Retinal pigment epithelial cell (primary cell): ENCODE measurements around the gene OR10H4.
"Not testable (repeated sequence)": the region's sequence is repeated elsewhere in the genome, so short reads cannot be mapped to it uniquely, and the experiment has no call there.

Experiments used
- DNase-seq: peaks from one replicate; pipeline ENCODE4 v3.0.0-alpha.2; 2010; ENCODE audit warnings: low read depth
- H3K4me3 ChIP-seq: 2 replicates; pipeline ENCODE4 v1.5.1; 2011; ENCODE audit warnings: mild to moderate bottlenecking, low read length, control low read depth, moderate library complexity
- TF ChIP-seq, protein P1 (sequence below): conservative IDR thresholded peaks from 2 replicates; pipeline ENCODE4 v1.5.1; 2011; ENCODE audit warnings: low read depth, low read length, control low read depth, inconsistent platforms

Gene OR10H4

DNA sequence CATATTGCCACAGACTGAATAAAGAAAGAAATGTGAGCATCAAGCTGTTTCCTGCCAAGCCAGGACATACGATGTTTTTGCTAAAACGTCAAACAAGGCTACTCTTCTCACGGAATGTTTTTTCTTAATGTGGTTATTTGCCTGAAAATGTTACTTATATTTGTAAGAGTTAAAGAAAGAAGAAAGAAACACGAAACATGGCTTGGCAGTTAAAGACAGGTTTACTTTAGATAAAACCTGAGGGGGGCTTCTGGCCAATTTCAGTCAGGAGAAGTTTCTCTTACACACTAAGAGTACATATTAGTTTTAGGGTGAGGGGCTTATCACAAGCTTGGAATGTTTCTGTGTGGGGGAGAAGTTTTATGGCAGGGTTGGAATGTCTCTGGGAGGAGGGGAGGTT lies 4.4 kb upstream of the OR10H4 start:
- H3K4me3 ChIP-seq, result no peak overlapping the region
- no peak for DNase-seq
- TF ChIP-seq, protein P1, sequence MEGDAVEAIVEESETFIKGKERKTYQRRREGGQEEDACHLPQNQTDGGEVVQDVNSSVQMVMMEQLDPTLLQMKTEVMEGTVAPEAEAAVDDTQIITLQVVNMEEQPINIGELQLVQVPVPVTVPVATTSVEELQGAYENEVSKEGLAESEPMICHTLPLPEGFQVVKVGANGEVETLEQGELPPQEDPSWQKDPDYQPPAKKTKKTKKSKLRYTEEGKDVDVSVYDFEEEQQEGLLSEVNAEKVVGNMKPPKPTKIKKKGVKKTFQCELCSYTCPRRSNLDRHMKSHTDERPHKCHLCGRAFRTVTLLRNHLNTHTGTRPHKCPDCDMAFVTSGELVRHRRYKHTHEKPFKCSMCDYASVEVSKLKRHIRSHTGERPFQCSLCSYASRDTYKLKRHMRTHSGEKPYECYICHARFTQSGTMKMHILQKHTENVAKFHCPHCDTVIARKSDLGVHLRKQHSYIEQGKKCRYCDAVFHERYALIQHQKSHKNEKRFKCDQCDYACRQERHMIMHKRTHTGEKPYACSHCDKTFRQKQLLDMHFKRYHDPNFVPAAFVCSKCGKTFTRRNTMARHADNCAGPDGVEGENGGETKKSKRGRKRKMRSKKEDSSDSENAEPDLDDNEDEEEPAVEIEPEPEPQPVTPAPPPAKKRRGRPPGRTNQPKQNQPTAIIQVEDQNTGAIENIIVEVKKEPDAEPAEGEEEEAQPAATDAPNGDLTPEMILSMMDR, result no peak

DNA sequence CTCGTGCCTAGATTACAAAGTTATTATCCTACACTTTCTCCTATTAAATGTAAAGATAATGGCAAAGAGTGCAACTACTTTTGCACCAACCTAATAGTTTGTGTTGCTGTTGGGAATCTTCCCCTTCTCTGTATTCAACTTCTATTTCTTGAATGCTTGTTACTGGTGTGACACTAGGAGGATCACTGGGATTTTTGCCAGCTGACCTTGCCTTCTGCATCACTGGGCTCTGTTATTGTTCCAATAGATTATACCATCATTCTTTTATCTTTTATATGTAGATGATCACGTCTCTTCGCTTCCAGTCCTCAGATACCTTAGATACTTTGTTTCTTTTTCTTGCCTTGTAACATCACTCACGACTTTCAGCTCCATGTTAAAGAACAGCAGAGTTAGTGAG lies 3.5 kb upstream of the OR10H4 start:
- TF ChIP-seq, protein P1, result no peak
- H3K4me3 ChIP-seq, result no peak overlapping the region
- no peak for DNase-seq

DNA sequence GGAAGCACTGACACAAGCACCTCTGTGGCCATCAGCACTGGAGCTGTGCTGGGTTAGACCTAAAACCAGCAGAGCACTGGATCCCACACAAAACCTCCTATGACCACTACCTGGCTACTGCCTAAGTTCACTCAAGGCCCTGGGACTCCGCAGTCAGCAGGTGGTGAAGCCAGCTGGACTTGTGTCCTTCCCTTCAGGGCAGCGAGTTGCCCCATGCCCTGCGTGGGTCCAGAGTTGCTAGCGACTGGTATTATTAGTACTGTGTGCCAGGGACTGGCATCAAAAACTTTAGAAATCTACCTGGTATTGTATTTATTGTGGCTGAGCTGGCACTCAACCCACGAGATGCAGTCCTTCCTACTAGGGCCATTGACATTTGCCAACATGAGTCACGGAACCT lies 6.0 kb downstream of the OR10H4 start:
- no peak overlapping the region for H3K4me3 ChIP-seq
- TF ChIP-seq, protein P1, result no peak
- DNase-seq, result no peak

DNA sequence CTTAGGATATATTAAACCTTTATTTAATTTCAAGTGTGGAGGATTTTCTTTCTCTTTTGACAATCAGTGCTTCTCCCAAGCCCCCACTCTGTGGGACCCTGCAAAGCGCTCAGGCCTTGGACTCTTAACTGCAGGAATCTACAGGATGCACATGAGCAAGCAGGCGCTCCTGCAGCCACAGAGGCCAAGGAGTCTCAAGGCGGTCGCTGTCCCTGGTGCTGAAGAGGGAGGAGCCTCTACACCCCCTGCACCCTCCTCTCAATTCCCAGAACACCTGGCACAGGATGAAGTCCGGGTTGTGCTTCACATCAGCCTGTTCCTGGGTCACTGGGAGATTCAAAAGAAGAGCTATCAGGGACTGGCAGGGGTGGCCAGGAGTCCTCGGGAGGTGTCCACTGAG lies 13.5 kb downstream of the OR10H4 start:
- no peak overlapping the region for H3K4me3 ChIP-seq
- DNase-seq, result no peak
- TF ChIP-seq, protein P1, result no peak

DNA sequence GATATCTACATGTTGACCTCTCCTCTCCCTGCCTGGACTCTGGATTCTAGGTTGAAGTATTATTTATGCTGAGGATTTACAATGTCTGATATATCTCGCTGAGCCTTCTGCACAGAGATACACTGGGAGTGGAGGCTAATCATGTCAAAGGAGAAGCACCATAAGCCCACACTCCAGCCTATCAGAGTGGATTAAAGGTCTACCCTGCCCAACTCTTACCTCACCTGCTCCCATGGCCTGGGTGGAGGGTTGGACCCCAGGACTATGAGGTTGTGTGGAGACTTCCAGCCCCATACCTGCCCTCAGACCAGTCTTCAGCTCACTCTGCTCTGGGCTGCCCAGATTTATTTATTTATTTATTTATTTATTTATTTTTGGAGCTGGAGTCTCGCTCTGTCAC lies 15.4 kb downstream of the OR10H4 start:
- TF ChIP-seq, protein P1, result no peak
- no peak for DNase-seq

DNA sequence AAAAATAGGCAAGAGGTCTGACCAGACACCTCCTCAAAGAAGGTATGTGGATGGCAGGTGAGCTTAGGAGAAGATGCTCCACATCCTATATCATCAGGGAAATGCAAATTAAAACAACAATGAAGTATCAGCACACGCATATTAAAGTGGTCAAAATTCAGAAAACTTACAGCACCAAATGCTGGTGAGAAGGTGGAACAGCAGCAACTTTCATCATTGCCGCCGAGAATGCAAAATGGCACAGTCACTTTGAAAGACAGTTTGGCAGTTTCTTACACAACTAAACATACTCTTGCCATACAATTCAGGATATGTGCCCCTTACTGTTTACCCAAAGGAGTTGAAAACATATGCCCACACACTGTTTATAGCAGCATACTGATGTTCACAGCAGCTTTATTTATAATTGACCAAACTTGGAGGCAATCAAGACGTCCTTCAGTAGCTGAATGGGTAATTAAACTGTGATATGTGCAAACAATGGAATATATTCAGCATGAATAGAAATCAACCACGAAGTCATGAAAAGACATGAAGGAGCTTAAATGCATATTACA lies 22.5 kb downstream of the OR10H4 start:
- TF ChIP-seq, protein P1, result no peak
- DNase-seq, result no peak
- no peak overlapping the region for H3K4me3 ChIP-seq

More for the DNA sequence above, 15.4 kb downstream of the OR10H4 start:
- H3K4me3 ChIP-seq, result no peak overlapping the region

DNA sequence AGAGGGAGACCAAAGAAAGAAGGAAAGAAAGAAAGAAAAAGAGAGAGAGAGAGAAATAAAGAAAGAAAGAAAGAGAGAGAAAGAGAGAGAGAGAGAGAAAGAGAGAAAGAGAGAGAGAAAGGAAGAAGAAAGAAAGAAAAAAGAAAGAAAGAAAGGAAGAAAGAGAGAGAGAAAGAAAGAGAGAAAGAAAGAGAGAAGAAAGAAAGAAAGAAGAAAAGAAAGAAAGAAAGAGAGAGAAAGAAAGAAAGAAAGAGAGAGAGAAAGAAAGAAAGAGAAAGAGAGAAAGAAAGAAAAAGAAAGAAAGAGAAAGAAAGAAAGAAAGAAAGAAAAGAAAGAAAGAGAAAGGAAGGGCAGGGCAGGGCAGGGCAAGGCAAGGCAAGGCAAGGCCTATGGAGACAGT lies 23.2 kb downstream of the OR10H4 start:
- not testable (repeated sequence) for H3K4me3 ChIP-seq, DNase-seq

DNA sequence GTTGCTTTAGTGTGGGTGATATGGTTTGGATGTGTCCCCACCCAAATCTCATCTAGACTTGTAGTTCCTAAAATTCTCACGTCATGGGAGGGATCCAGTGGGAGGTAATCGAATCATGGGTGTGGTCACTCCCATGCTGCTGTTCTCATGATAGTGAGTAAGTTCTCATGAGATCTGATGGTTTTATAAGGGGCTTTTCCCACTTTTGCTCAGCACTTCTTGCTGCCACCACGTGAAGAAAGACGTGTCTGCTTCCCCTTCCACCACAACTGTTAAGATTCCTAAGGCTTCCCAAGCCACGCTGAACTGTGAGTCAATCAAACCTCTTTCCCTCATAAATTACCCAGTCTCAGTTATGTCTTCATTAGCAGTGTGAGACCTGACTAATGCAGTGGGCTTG lies 26.0 kb downstream of the OR10H4 start:
- TF ChIP-seq, protein P1, result no peak
- no peak for DNase-seq
- H3K4me3 ChIP-seq, result no peak overlapping the region
